ENCODE measurements around the gene LRRFIP1. TPM values are rescaled to one million over a fixed set of nuclear protein-coding genes. Genes with fewer than 3 reads are reported as not detected.
"Not testable (repeated sequence)": the region's sequence is repeated elsewhere in the genome, so short reads cannot be mapped to it uniquely, and the experiment has no call there.

The LRRFIP1 gene
- total RNA-seq, 6 experiments from 2014 or later: 29.4 to 56.3 (median 49.7) TPM

DNA sequence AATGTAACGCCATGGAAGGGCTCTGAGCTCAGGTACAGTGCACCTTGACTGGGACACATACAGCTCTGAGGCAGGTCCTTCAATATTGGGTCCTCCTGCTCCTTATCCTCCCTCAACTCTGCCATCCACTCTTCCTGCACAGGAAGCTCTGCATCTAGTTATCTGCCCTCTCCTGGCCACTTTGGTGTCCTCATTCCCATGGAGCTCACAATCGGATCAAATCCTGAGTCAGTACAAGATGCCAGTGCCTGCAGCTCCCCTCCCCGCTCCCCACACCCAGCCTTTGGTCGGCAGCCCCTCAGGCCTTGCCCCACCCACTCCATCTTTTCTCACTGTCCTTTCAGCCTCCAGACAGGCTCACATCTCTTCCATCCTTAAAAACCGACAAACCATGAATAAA lies 58.0 kb downstream of the LRRFIP1 start:
- WGBS (ENCODE audit: insufficient coverage, low coverage, low lambda C conversion rate, missing lambda C conversion rate): 67% methylated on average over 5 of the region's 5 CpGs
- no peak overlapping the region for H3K4me3 ChIP-seq
- TF ChIP-seq, protein P1, sequence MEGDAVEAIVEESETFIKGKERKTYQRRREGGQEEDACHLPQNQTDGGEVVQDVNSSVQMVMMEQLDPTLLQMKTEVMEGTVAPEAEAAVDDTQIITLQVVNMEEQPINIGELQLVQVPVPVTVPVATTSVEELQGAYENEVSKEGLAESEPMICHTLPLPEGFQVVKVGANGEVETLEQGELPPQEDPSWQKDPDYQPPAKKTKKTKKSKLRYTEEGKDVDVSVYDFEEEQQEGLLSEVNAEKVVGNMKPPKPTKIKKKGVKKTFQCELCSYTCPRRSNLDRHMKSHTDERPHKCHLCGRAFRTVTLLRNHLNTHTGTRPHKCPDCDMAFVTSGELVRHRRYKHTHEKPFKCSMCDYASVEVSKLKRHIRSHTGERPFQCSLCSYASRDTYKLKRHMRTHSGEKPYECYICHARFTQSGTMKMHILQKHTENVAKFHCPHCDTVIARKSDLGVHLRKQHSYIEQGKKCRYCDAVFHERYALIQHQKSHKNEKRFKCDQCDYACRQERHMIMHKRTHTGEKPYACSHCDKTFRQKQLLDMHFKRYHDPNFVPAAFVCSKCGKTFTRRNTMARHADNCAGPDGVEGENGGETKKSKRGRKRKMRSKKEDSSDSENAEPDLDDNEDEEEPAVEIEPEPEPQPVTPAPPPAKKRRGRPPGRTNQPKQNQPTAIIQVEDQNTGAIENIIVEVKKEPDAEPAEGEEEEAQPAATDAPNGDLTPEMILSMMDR (IDR thresholded peaks at IDR 0.05): peak; percentile 19 to 48 (median 33)
- TF ChIP-seq POLR2A (IDR thresholded peaks at IDR 0.05): no peak
- ATAC-seq: peak; percentile 26 to 54 (median 34)
- H3K27ac ChIP-seq: no peak overlapping the region
- DNase-seq: peak in 1 of 3 donors; percentile 34
- no peaks in the 10 kb centered on the region for H3K27me3 ChIP-seq
- intact Hi-C loops (cut with DNase I): no loop called here
- H3K4me1 ChIP-seq: peaks cover 0 to 10% (median 0%) of the 10 kb centered on the region in 4 donors
- H3K9me3 ChIP-seq: no peaks in the 10 kb centered on the region
- H3K36me3 ChIP-seq: no peaks in the 10 kb centered on the region

DNA sequence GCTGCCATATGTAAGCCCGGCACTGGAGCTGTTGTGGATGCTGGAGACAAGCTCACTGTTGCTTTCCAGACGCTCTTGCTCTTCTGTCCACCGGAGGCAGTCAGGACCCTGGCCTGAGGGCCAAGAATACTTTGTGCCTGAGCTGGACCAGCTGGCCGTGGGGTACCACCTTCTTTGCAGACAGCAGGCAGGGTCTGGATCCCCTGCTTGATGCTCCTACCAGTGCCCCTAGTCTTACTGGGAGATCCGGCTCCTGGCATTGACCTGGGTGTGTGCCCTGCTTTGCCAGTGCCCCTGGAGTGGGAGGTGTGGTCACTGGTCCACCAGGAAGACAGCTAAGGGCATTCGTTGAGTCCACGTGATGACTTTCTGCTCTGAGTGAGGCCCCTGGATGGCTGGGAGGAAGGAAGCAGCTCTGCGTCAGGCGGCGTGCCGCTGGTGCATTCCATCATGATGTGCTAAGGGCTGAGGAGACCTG lies 59.3 kb downstream of the LRRFIP1 start:
- Histone ChIP-seq H3K27ac (no peak overlapping the region), H3K27me3 (no peaks in the 10 kb centered on the region), H3K36me3 (no peaks in the 10 kb centered on the region), H3K9me3 (no peaks in the 10 kb centered on the region), H3K4me3 (no peak overlapping the region), H3K4me1 (peaks cover 0 to 10% (median 0%) of the 10 kb centered on the region in 4 donors)
- TF ChIP-seq, protein P1 (IDR thresholded peaks at IDR 0.05): no peak
- no peak for TF ChIP-seq POLR2A (IDR thresholded peaks at IDR 0.05)
- ATAC-seq (no peak), DNase-seq (no peak)
- intact Hi-C loops (cut with DNase I): no loop called here
- 83% methylated on average over 6 of the region's 11 CpGs for WGBS (ENCODE audit: insufficient coverage, low coverage, low lambda C conversion rate, missing lambda C conversion rate)

DNA sequence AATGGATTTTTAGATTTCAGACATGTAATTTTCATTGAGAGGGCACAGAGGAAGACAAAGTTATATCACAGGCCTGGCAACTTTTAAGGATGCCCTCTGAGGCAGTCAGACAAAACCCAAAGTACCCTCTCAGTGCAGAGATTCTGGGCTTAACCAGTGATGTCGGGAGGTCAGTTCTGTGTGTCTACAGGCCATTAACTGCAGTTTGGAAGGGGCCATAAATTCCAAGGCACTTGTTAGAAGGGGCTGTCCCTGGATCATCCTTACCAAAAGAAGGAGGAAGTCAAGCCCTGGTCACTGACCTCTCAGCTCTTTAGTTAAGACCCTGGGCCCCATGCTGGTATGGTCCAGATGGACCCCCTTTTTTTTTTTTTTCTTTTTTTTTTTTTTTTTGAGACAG lies 60.7 kb downstream of the LRRFIP1 start:
- intact Hi-C loops (cut with DNase I): no loop called here
- H3K4me1 ChIP-seq: peaks cover 0 to 13% (median 0%) of the 10 kb centered on the region in 4 donors
- whole genome bisulfite sequencing (ENCODE audit: insufficient coverage, low coverage, low lambda C conversion rate, missing lambda C conversion rate): 71% methylated on average over 1 of the region's 1 CpG

DNA sequence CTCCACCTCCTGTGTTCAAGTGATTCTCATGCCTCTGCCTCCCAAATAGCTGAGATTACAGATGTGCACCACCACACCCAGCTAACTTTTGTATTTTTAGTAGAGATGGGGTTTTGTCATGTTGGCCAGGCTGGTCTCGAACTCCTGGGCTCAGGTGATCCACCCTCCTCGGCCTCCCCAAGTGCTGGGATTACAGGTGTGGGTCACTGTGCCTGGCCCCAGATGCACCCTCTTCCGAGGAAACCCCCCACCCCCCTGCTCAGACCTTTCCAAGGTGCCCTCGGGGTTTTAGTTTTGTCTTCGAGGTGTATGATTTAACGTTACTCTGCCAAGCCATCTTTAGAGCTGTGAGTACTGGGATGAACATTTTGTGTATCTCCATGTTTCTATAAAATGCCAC lies 61.2 kb downstream of the LRRFIP1 start:
- H3K27me3 ChIP-seq; H3K36me3 ChIP-seq; ATAC-seq; H3K9me3 ChIP-seq; H3K4me3 ChIP-seq; intact Hi-C loops (cut with DNase I): not testable (repeated sequence)
- 100% methylated on average over 2 of the region's 6 CpGs for WGBS (ENCODE audit: insufficient coverage, low coverage, low lambda C conversion rate, missing lambda C conversion rate)
- Histone ChIP-seq H3K27ac (peak overlapping the region in 2 of 3 donors; percentile 59 to 68), H3K4me1 (peaks cover 0 to 18% (median 1%) of the 10 kb centered on the region in 4 donors)
- DNase-seq: peak in 1 of 3 donors; percentile 41

More for the DNA sequence above, 60.7 kb downstream of the LRRFIP1 start:
- Histone ChIP-seq H3K9me3 (no peaks in the 10 kb centered on the region), H3K4me3 (no peak overlapping the region), H3K27me3 (no peaks in the 10 kb centered on the region), H3K36me3 (no peaks in the 10 kb centered on the region), H3K27ac (peak overlapping the region; percentile 53 to 68 (median 59))
- DNase-seq (no peak), ATAC-seq (no peak)
- no peak for TF ChIP-seq POLR2A (IDR thresholded peaks at IDR 0.05)
- TF ChIP-seq, protein P1 (IDR thresholded peaks at IDR 0.05): no peak

DNA sequence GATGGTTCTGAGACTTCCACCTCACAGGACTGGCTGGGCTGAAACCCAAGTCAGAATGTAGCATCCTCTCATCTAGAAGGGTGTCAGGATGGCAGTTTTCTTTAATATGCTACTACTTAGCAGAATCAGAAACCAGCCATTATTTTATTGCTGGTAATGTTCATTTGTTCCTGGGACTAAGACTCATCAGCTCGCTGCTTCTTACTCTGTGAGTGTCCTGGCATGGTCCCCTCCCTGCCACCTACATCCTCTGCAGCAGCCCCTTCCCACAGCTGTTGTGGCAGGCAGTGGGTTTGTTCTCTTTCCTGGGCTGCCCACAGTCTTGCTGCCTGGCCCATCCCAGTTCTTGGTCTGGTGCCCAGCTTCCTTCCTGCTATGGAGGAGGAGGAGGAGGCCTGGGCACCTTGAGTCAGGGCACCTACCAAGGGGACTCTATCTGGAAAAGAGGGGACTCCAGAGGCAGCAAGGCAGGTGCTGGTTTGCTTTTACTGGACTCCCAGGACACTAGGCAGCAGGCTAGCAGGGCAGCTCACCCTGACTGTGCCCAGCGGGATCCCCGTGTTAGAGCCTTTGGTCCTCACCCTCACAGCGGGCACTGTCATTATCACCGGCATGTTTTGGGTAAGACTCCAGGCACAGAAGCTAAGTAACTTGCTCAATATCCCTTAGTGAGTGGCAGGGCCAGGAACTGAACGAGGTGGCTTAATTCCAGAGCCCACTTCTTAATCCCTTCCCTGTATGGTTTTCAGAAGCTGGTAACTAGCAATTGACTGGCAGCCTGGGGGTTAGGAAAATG lies 62.1 kb downstream of the LRRFIP1 start:
- no peak overlapping the region for H3K4me3 ChIP-seq
- peak overlapping the region in 1 of 3 donors; percentile 11 for H3K27ac ChIP-seq
- no peak for TF ChIP-seq POLR2A (IDR thresholded peaks at IDR 0.05)
- TF ChIP-seq, protein P1 (IDR thresholded peaks at IDR 0.05): no peak
- H3K36me3 ChIP-seq: no peaks in the 10 kb centered on the region
- H3K27me3 ChIP-seq: no peaks in the 10 kb centered on the region
- whole genome bisulfite sequencing (ENCODE audit: insufficient coverage, low coverage, low lambda C conversion rate, missing lambda C conversion rate): 71% methylated on average over 1 of the region's 6 CpGs
- intact Hi-C loops (cut with DNase I): loop anchor here (10.0 kb wide), 1 partner anchor 55 kb away; no protein-coding TSS in a partner anchor
- ATAC-seq (no peak), DNase-seq (no peak)
- H3K4me1 ChIP-seq: peaks cover 0 to 24% (median 2%) of the 10 kb centered on the region in 4 donors
- no peaks in the 10 kb centered on the region for H3K9me3 ChIP-seq
